ENCODE results near the gene ATOSB. TPM values are rescaled to one million over a fixed set of nuclear protein-coding genes. Genes with fewer than 3 reads are reported as not detected.

Gene ATOSB
- polyA plus RNA-seq, 1 donor (not counting 4 experiments of a cell fraction or from before 2014, with no cell fraction given) = 32.7 TPM

DNA sequence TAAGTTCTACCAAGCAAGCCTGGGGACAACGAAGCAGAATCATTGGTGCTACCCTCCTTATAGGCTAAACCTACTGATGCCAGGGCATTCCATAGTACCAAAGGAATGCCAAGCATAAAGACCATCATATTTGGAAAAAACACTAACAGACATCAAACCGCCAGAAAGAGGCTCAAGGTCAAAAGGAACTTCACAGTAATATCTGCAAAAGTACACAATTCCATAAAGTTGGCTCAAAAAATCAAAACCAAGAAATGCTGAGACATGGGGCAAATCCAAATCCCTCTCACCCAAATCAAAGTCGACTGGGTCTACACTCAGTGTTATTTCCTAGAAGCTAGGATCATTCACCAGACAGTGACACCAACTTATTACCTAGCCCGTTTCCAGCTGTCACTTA is 46.6 kb downstream of the ATOSB start:
- DNase-seq (ENCODE audit: low read depth, low spot score) (no peak), FAIRE-seq (no peak)
- dilution Hi-C loops (cut with MboI; ENCODE audit: extremely low pct_ligation_motif_present, low sequenced_read_pairs) = no loop called here
- Histone ChIP-seq H3K9me3 (ENCODE audit: control insufficient read depth, low read depth, low read length) (no peaks in the 10 kb centered on the region), H3K4me2 (ENCODE audit: control insufficient read depth, extremely low read depth, insufficient read depth, low read depth, low read length) (peak overlapping the region; percentile 66), H3K27ac (ENCODE audit: control insufficient read depth, insufficient read depth, low read length) (no peak overlapping the region), H3K9me1 (ENCODE audit: control insufficient read depth, extremely low read depth, insufficient read depth, low read length) (peaks cover 3% of the 10 kb centered on the region), H4K20me1 (ENCODE audit: control insufficient read depth, extremely low read depth, insufficient read depth, low read length) (peaks cover 41% of the 10 kb centered on the region), H2AFZ (ENCODE audit: control insufficient read depth, low read length) (no peak overlapping the region), H3K4me3 (ENCODE audit: control insufficient read depth in 2 of 3, extremely low read depth in 1 of 3, insufficient read depth in 2 of 3, low read depth in 1 of 3, low read length in 3 of 3) (no peak overlapping the region), H3K9ac (ENCODE audit: control insufficient read depth, extremely low read depth, insufficient read depth, low read length) (no peak overlapping the region), H3K27me3 (ENCODE audit: control insufficient read depth, extremely low read depth, insufficient read depth, low read length) (no peaks in the 10 kb centered on the region), H3K36me3 (ENCODE audit: control insufficient read depth in 2 of 2, extremely low read depth in 1 of 2, insufficient read depth in 2 of 2, low read length in 2 of 2) (peaks cover 25 to 43% of the 10 kb centered on the region in 2 experiments), H3K4me1 (ENCODE audit: control insufficient read depth, extremely low read depth, insufficient read depth, low read length) (peaks cover 43% of the 10 kb centered on the region), H3K79me2 (ENCODE audit: control insufficient read depth, insufficient read depth, low read length) (peaks cover 64% of the 10 kb centered on the region)
- TF ChIP-seq CTCF (optimal IDR thresholded peaks at IDR 0.05 in 1 of 3, IDR thresholded peaks at IDR 0.05 in 1 of 3, conservative IDR thresholded peaks at IDR 0.05 in 1 of 3; ENCODE audit: extremely low read depth in 1 of 3, insufficient read depth in 2 of 3, low read length in 3 of 3) (no peak), EZH2 (IDR thresholded peaks at IDR 0.05; ENCODE audit: low read length) (no peak)

GRCh38 chr9:35067056-35067455 is 48.6 kb downstream of the ATOSB start:
- dilution Hi-C loops (cut with MboI; ENCODE audit: extremely low pct_ligation_motif_present, low sequenced_read_pairs) = no loop called here
- Histone ChIP-seq H3K4me2 (ENCODE audit: control insufficient read depth, extremely low read depth, insufficient read depth, low read depth, low read length) (no peak overlapping the region), H3K27me3 (ENCODE audit: control insufficient read depth, extremely low read depth, insufficient read depth, low read length) (no peaks in the 10 kb centered on the region), H3K9me1 (ENCODE audit: control insufficient read depth, extremely low read depth, insufficient read depth, low read length) (peaks cover 3% of the 10 kb centered on the region), H3K4me3 (ENCODE audit: control insufficient read depth in 2 of 3, extremely low read depth in 1 of 3, insufficient read depth in 2 of 3, low read depth in 1 of 3, low read length in 3 of 3) (no peak overlapping the region), H3K36me3 (ENCODE audit: control insufficient read depth in 2 of 2, extremely low read depth in 1 of 2, insufficient read depth in 2 of 2, low read length in 2 of 2) (peaks cover 43 to 55% of the 10 kb centered on the region in 2 experiments), H3K9ac (ENCODE audit: control insufficient read depth, extremely low read depth, insufficient read depth, low read length) (no peak overlapping the region), H2AFZ (ENCODE audit: control insufficient read depth, low read length) (no peak overlapping the region), H3K4me1 (ENCODE audit: control insufficient read depth, extremely low read depth, insufficient read depth, low read length) (peaks cover 36% of the 10 kb centered on the region), H3K9me3 (ENCODE audit: control insufficient read depth, low read depth, low read length) (no peaks in the 10 kb centered on the region), H3K27ac (ENCODE audit: control insufficient read depth, insufficient read depth, low read length) (no peak overlapping the region), H4K20me1 (ENCODE audit: control insufficient read depth, extremely low read depth, insufficient read depth, low read length) (peaks cover 41% of the 10 kb centered on the region), H3K79me2 (ENCODE audit: control insufficient read depth, insufficient read depth, low read length) (peaks cover 70% of the 10 kb centered on the region)
- DNase-seq (ENCODE audit: low read depth, low spot score) = no peak
- no peak for FAIRE-seq
- TF ChIP-seq EZH2 (IDR thresholded peaks at IDR 0.05; ENCODE audit: low read length) (no peak), CTCF (optimal IDR thresholded peaks at IDR 0.05 in 1 of 3, IDR thresholded peaks at IDR 0.05 in 1 of 3, conservative IDR thresholded peaks at IDR 0.05 in 1 of 3; ENCODE audit: extremely low read depth in 1 of 3, insufficient read depth in 2 of 3, low read length in 3 of 3) (no peak)

Measured in keratinocyte (primary cell).